ENCODE data around the gene BEST2.

Gene BEST2

GRCh38 chr19:12731337-12731736, 20.3 kb upstream of the BEST2 start:
- DNase-seq = no peak

- DNase-seq = peak; percentile 13
Measured at GRCh38 chr19:12733369-12734214, 18.0 kb upstream of the BEST2 start.

- DNase-seq = peak; percentile 83
Measured at GRCh38 chr19:12736995-12737834, 14.4 kb upstream of the BEST2 start, which contains the start of gene GET3. Gene GET3, plus strand, starts transcription at chr19:12737497. Its CDS starts 9 bp downstream, at chr19:12737506.

- no peak for DNase-seq
Measured at GRCh38 chr19:12737835-12738351, 13.7 kb upstream of the BEST2 start.

- no peak for DNase-seq
Measured at GRCh38 chr19:12745166-12745897, 6.3 kb upstream of the BEST2 start.

GRCh38 chr19:12748489-12748888, 3.1 kb upstream of the BEST2 start:
- no peak for DNase-seq

- no peak for DNase-seq
Measured at GRCh38 chr19:12749938-12750521, 1.6 kb upstream of the BEST2 start.

- DNase-seq = no peak
Measured at GRCh38 chr19:12750851-12751250, 740 bp upstream of the BEST2 start.

GRCh38 chr19:12752056-12752781, 628 bp downstream of the BEST2 start:
- DNase-seq = no peak

- DNase-seq = no peak
Measured at GRCh38 chr19:12754465-12755196, 3.0 kb downstream of the BEST2 start.

GRCh38 chr19:12756150-12756883, 4.7 kb downstream of the BEST2 start:
- DNase-seq = no peak

GRCh38 chr19:12757544-12758274, 6.1 kb downstream of the BEST2 start:
- peak; percentile 65 for DNase-seq

GRCh38 chr19:12759686-12760085, 8.1 kb downstream of the BEST2 start:
- DNase-seq = no peak

GRCh38 chr19:12763100-12763499, 11.5 kb downstream of the BEST2 start:
- DNase-seq = no peak

- no peak for DNase-seq
Measured at GRCh38 chr19:12764698-12765097, 13.1 kb downstream of the BEST2 start.

- peak; percentile 80 for DNase-seq
Measured at GRCh38 chr19:12766051-12766521, 14.5 kb downstream of the BEST2 start.

GRCh38 chr19:12767150-12767549, 15.6 kb downstream of the BEST2 start:
- DNase-seq = no peak

GRCh38 chr19:12767666-12768065, 16.1 kb downstream of the BEST2 start:
- DNase-seq = no peak

- DNase-seq = peak; percentile 76
Measured at GRCh38 chr19:12769689-12770088, 18.1 kb downstream of the BEST2 start.

All from CD4-positive, alpha-beta T cell treated with Interferon gamma for 1 hour (primary cell).